Middle frontal gyrus (tissue), 1 donor: ENCODE data around the gene COPZ2.
"Not testable (repeated sequence)": the region's sequence is repeated elsewhere in the genome, so short reads cannot be mapped to it uniquely, and the experiment has no call there.

Source experiments
- DNase-seq: peaks from one replicate; pipeline ENCODE4 v3.0.0-alpha.2; 2015; ENCODE audit warnings: low spot score; ENCODE audit errors: extremely low spot score

Gene COPZ2

GRCh38 chr17:48056246-48056745 lies 18.7 kb upstream of the COPZ2 start:
- DNase-seq = no peak

GRCh38 chr17:48055531-48056245 lies 18.1 kb upstream of the COPZ2 start:
- no peak for DNase-seq

GRCh38 chr17:48054238-48055185 lies 16.9 kb upstream of the COPZ2 start:
- DNase-seq = peak; percentile 83

- no peak for DNase-seq
Observed at GRCh38 chr17:48053758-48054237, 16.2 kb upstream of the COPZ2 start.

- no peak for DNase-seq
Observed at GRCh38 chr17:48052956-48053757, 15.6 kb upstream of the COPZ2 start.

GRCh38 chr17:48051706-48052486 lies 14.3 kb upstream of the COPZ2 start:
- no peak for DNase-seq

- DNase-seq = no peak
Observed at GRCh38 chr17:48051283-48051682, 13.7 kb upstream of the COPZ2 start.

- DNase-seq = no peak
Observed at GRCh38 chr17:48048384-48049126, 11.0 kb upstream of the COPZ2 start.

GRCh38 chr17:48047741-48048383 lies 10.3 kb upstream of the COPZ2 start, which contains the start of gene NFE2L1:
Gene NFE2L1, plus strand, starts transcription at chr17:48048359. Its CDS starts 2,760 bp downstream, at chr17:48051119.
- DNase-seq = peak; percentile 99

- DNase-seq = no peak
Observed at GRCh38 chr17:48047113-48047740, 9.6 kb upstream of the COPZ2 start.

GRCh38 chr17:48046296-48046695 lies 8.7 kb upstream of the COPZ2 start:
- no peak for DNase-seq

- DNase-seq = no peak
Observed at GRCh38 chr17:48045316-48046001, 7.9 kb upstream of the COPZ2 start.

GRCh38 chr17:48044851-48045250 lies 7.3 kb upstream of the COPZ2 start:
- DNase-seq = no peak

GRCh38 chr17:48043176-48043575 lies 5.6 kb upstream of the COPZ2 start:
- DNase-seq = no peak

- no peak for DNase-seq
Observed at GRCh38 chr17:48038687-48039086, 1.1 kb upstream of the COPZ2 start.

- no peak for DNase-seq
Observed at GRCh38 chr17:48037838-48038323, 284 bp upstream of the COPZ2 start.

GRCh38 chr17:48036693-48037035 lies 933 bp downstream of the COPZ2 start:
- DNase-seq = no peak

- DNase-seq = not testable (repeated sequence)
Observed at GRCh38 chr17:48034734-48035133, 2.9 kb downstream of the COPZ2 start.
